ENCODE results near the gene FOSL1. TPM values are rescaled to one million over a fixed set of nuclear protein-coding genes. Genes with fewer than 3 reads are reported as not detected.

FOSL1 gene
- total RNA-seq, 4 donors from 2014 or later: 0.36 to 9.3 (median 5.2) TPM

DNA sequence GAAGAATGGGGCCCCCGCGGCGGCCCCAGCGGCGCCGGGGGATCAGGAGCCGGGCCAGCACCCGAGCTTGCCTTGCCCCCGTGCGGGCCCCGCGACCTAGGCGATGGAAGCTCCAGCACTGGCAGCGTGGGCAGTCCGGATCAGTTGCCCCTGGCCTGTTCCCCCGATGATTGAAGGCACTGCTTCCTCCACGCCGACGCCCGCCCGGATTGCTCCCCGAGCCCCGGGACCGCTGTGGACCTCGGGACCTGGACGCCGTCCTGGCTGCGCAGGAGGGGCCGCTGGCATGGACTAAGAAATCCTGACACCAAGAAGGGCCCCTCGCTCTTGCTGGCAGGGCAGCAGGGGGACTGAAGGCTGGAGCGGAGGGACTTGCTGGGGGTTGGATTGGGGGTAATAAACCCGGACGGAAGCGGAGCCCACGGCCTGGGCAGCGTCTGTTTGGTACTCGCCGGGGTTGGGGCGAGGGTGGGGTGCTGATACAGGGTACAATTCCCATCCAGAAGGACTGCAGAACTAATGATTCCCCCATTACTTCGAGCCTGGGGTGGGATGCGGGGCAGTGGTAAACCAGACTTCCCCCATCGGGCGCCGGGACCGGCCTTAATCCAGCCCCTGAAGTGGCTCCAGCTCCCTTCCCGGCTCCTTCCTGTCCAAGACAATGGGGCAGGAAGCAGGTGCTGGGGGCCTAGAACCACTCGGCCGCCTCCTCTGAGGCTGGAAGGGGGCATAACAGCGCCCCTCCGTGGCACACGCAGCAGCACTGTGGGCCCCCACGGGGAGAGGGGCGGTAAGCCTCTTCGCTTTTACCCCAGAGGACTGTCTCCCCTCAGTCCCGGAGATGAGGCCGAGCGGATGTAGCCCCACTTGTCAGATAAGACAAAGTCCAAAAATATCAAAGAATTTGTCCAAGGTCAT, 8.7 kb downstream of the FOSL1 start:
- in situ Hi-C loops (cut with MboI; ENCODE audit: low sequenced_read_pairs in 4 of 4) (no loop called here), intact Hi-C loops (cut with DNase I; ENCODE audit: low total_unique reads) (no loop called here)
- Histone ChIP-seq H3K27me3 (no peaks in the 10 kb centered on the region), H3K4me3 (peak overlapping the region; percentile 67 to 81 (median 76)), H3K36me3 (peaks cover 0 to 7% of the 10 kb centered on the region in 2 donors), H3K9me3 (no peaks in the 10 kb centered on the region), H3K27ac (peak overlapping the region; percentile 93 to 98 (median 96)), H3K4me1 (peaks cover 41 to 51% of the 10 kb centered on the region in 2 donors)
- TF ChIP-seq, protein P1, sequence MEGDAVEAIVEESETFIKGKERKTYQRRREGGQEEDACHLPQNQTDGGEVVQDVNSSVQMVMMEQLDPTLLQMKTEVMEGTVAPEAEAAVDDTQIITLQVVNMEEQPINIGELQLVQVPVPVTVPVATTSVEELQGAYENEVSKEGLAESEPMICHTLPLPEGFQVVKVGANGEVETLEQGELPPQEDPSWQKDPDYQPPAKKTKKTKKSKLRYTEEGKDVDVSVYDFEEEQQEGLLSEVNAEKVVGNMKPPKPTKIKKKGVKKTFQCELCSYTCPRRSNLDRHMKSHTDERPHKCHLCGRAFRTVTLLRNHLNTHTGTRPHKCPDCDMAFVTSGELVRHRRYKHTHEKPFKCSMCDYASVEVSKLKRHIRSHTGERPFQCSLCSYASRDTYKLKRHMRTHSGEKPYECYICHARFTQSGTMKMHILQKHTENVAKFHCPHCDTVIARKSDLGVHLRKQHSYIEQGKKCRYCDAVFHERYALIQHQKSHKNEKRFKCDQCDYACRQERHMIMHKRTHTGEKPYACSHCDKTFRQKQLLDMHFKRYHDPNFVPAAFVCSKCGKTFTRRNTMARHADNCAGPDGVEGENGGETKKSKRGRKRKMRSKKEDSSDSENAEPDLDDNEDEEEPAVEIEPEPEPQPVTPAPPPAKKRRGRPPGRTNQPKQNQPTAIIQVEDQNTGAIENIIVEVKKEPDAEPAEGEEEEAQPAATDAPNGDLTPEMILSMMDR (IDR thresholded peaks at IDR 0.05 in 4 of 5, conservative IDR thresholded peaks at IDR 0.05 in 1 of 5): peak in 2 of 5 experiments; percentile 23 to 40
- peak in 1 of 2 donors; percentile 32 for TF ChIP-seq POLR2A (IDR thresholded peaks at IDR 0.05)
- DNase-seq: no peak
- no peak for ATAC-seq

- no peaks in the 10 kb centered on the region for H3K9me3 ChIP-seq
- DNase-seq (peak; percentile 96 to 99), ATAC-seq (peak; percentile 71 to 78)
- in situ Hi-C loops (cut with MboI; ENCODE audit: low sequenced_read_pairs in 4 of 4) (no loop called here), intact Hi-C loops (cut with DNase I; ENCODE audit: low total_unique reads) (loop anchor here (1.0 kb wide), 1 partner anchor 25 kb away; no protein-coding TSS in a partner anchor)
- no peaks in the 10 kb centered on the region for H3K27me3 ChIP-seq
- peak within 1 kb of the TSS; percentile 67 to 81 (median 77) for H3K4me3 ChIP-seq
- H3K36me3 ChIP-seq: peaks cover 0 to 13% of the 10 kb centered on the region in 2 donors
- H3K27ac ChIP-seq: peak within 1 kb of the TSS; percentile 93 to 98 (median 96)
- peaks cover 41 to 51% of the 10 kb centered on the region in 2 donors for H3K4me1 ChIP-seq
- TF ChIP-seq POLR2A (IDR thresholded peaks at IDR 0.05): peak; percentile 98 to 99
- TF ChIP-seq, protein P1 (IDR thresholded peaks at IDR 0.05 in 4 of 5, conservative IDR thresholded peaks at IDR 0.05 in 1 of 5): peak in 3 of 5 experiments; percentile 18 to 22 (median 21)
Measured at GRCh38 chr11:65890324-65891218, 9.6 kb downstream of the FOSL1 start, which contains the start of gene CCDC85B. TSS of gene CCDC85B (plus strand) at chr11:65890673. CDS start at chr11:65890784, 111 bp downstream.

DNA sequence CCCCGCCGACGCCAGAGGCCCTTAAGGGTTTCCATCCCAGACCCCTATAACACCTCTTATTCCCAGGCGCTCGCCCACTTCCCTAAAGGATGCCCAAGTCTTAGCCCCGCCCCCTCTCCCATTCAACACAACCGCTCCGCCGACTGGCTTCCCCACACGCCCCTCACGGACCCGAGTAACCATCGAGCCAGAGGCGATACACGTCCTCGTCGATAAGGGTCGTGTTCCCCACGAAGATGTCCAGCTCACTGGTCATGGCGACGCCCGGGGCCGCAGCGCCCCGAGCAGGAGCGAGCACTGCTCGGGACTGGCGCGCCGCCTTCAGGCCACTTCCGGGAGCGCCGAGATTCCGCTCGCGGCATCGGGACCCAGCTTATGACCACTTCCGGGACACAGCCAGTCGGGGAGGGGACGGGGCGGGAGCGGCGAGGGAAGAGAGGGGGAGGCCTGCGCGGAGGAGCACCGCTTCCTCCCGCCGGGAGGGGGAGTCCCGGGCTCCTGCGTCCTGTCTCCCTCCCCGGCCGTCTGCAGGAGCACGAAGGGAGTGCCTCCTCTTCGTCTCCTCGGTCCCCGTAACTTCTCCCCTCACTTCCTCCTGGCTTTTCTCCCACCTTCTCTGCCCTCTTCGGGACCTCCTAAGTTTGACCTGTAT, 11.9 kb downstream of the FOSL1 start, which contains the start of gene FIBP:
Gene FIBP (minus strand): TSS at position 309 of the 652 bp plus-strand sequence. CDS start 53 bp downstream, at position 256.
- DNase-seq: peak; percentile 97 to 98
- intact Hi-C loops (cut with DNase I; ENCODE audit: low total_unique reads) (loop anchor here (1.0 to 2.0 kb wide), 6 partner anchors 15 to 115 kb away; partner anchors contain the start of genes BANF1, C11orf68, DRAP1 and EIF1AD), in situ Hi-C loops (cut with MboI; ENCODE audit: low sequenced_read_pairs in 4 of 4) (loop anchor here (10.0 kb wide), 3 partner anchors 77 to 107 kb away; partner anchors contain the start of gene SART1 (in 1 of the 4))
- Histone ChIP-seq H3K4me3 (peak within 1 kb of the TSS; percentile 66 to 86 (median 78)), H3K27ac (peak within 1 kb of the TSS; percentile 93 to 98 (median 96)), H3K9me3 (no peaks in the 10 kb centered on the region), H3K4me1 (peaks cover 41 to 45% of the 10 kb centered on the region in 2 donors), H3K36me3 (peaks cover 0 to 26% of the 10 kb centered on the region in 2 donors), H3K27me3 (no peaks in the 10 kb centered on the region)
- peak; percentile 68 for ATAC-seq
- peak; percentile 80 to 92 for TF ChIP-seq POLR2A (IDR thresholded peaks at IDR 0.05)
- TF ChIP-seq, protein P1 (IDR thresholded peaks at IDR 0.05 in 4 of 5, conservative IDR thresholded peaks at IDR 0.05 in 1 of 5): peak; percentile 85 to 95 (median 93)
